ENCODE results near the gene RNF26. TPM values are rescaled to one million over a fixed set of nuclear protein-coding genes. Genes with fewer than 3 reads are reported as not detected.

RNF26 gene
- total RNA-seq, 1 donor from 2014 or later: 16.8 TPM

DNA sequence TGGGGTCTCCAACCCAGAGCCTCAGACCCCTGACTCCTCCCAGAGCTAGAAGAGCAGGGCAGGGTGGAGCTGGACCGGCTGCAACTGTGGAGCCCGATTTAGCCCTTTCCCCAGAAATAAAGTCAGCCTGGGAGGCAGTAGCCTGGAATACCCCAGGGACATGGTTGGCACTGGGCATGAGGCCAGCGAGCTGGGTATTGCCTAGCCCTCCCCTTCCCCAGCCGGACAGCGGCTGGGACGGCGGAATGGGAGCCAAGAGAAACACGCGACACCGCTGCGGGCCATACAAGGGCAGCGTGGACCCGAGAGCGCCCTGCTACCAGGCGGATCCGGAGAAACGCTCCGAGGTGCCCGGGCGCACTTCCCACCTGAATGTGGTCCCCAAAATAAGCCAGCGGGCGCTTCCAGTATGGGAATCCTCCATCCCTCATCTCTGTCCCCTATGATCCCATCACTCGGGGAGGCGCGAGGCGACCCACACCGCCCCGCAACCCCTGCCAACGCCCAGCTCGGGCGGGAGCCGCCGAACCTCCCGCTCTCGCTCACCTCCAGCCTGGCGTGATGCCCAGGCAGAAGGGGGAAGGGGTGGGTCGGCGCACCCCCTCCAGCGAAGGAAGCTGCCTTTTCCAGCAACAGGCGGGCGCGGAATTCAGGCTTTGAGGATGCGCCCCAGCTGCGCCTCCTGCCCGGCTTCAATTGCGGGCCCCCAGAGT, 18.2 kb upstream of the RNF26 start:
- H3K4me3 ChIP-seq: peak overlapping the region; percentile 80 to 92
- H3K9me3 ChIP-seq: no peaks in the 10 kb centered on the region
- intact Hi-C loops (cut with DNase I): loop anchor here (1.0 to 5.0 kb wide), 4 partner anchors 10 to 694 kb away; partner anchors contain the start of genes BCL9L and DPAGT1
- DNase-seq (ENCODE audit: low spot score in 2 of 2): peak; percentile 74 to 95
- peaks cover 20 to 64% of the 10 kb centered on the region in 2 donors for H3K4me1 ChIP-seq
- H3K27ac ChIP-seq: peak overlapping the region; percentile 98 to 99
- peaks cover 37 to 41% of the 10 kb centered on the region in 2 donors for H3K36me3 ChIP-seq
- TF ChIP-seq, protein P1, sequence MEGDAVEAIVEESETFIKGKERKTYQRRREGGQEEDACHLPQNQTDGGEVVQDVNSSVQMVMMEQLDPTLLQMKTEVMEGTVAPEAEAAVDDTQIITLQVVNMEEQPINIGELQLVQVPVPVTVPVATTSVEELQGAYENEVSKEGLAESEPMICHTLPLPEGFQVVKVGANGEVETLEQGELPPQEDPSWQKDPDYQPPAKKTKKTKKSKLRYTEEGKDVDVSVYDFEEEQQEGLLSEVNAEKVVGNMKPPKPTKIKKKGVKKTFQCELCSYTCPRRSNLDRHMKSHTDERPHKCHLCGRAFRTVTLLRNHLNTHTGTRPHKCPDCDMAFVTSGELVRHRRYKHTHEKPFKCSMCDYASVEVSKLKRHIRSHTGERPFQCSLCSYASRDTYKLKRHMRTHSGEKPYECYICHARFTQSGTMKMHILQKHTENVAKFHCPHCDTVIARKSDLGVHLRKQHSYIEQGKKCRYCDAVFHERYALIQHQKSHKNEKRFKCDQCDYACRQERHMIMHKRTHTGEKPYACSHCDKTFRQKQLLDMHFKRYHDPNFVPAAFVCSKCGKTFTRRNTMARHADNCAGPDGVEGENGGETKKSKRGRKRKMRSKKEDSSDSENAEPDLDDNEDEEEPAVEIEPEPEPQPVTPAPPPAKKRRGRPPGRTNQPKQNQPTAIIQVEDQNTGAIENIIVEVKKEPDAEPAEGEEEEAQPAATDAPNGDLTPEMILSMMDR (IDR thresholded peaks at IDR 0.05): no peak
- no peaks in the 10 kb centered on the region for H3K27me3 ChIP-seq

DNA sequence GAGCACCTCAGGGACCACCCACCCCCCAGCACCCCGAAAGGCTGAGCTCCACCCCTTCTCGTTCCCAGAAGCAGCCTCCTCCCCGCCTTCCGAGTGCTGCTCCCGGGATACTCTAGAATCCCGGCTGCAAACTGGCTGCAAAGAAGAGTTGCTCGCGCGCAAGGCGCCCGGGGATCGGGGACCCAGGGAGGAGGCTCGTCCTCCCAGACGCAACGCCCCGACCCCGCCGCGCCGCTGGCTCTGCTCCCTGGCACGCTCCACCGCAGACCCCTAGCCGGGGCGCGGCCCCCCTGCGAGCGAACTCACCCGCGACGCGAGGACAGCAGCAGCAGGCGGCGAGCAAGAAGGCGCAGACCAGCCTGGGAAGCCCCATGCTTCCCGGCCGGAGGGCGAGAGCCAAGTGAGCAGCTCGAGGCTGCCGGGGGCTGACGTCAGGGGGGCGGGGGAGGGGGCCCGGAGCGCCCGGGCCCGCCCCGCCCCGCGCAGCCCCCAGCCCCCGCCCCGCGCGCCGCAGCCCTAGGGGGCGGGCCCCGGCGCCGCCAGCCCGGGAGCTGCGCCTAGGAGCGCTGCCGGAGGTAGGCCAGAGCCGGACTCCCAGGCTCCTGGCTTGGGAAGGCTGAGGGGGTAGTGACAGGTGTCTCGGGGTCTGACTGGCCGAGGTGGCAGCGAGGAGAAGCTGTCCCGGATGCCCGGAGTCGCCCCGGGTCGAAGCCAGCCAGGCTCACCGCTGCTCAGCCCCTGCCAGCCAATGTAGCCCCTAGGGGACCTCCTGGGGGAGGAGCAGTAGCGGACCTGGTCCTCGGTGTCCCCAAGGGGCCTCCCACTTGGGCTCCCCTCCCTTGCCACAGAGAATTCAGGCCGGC, 17.4 kb upstream of the RNF26 start, which contains the start of gene MCAM:
MCAM (minus strand) TSS at position 402 of the 863 bp plus-strand sequence; CDS start at position 373, 29 bp downstream.
- peaks cover 20 to 69% of the 10 kb centered on the region in 2 donors for H3K4me1 ChIP-seq
- peak within 1 kb of the TSS; percentile 98 to 99 for H3K27ac ChIP-seq
- intact Hi-C loops (cut with DNase I): loop anchor here (1.0 to 5.0 kb wide), 4 partner anchors 11 to 695 kb away; partner anchors contain the start of genes BCL9L and DPAGT1

DNA sequence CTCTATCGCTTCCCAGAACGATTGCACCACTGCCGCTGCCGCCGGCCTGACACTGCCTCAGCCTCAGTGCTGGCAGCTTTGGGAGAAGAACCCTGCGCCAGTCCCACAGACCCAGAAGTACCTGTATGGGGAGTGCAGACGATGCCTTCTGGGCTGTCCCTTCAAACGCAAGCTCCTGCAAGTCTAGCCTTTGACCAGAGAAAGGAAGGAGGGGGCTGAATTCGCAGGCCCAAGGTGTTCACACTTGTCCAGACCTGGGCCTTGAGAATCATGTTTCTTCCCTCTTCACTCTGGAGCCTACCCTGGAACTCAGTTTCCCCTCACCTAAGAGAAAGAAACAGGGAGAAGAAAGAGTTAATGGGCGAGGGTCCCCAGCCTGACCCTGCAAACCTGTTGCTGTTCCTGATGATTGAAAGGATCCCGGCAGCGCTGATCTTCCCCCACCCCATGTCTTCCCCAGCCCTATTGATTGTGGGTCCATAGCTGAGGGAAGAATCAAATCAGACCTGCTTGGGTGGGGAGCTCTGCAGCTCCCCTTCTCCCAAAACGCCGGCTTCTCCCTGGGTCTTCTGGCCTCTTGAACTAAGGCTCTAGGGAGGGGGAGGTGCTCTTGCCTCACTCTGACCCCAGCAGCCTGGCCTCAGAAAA, 16.6 kb upstream of the RNF26 start:
- Histone ChIP-seq H3K36me3 (peaks cover 22 to 26% of the 10 kb centered on the region in 2 donors), H3K9me3 (no peaks in the 10 kb centered on the region), H3K4me3 (peak overlapping the region; percentile 80 to 92), H3K27ac (peak overlapping the region; percentile 98 to 99), H3K27me3 (no peaks in the 10 kb centered on the region), H3K4me1 (peaks cover 20 to 66% of the 10 kb centered on the region in 2 donors)
- intact Hi-C loops (cut with DNase I): loop anchor here (5.0 kb wide), 3 partner anchors 215 to 695 kb away; partner anchors contain the start of genes BCL9L and DPAGT1
- DNase-seq (ENCODE audit: low spot score in 2 of 2): no peak
- TF ChIP-seq, protein P1 (IDR thresholded peaks at IDR 0.05): no peak

More for the DNA sequence above, 17.4 kb upstream of the RNF26 start, which contains the start of gene MCAM:
- TF ChIP-seq, protein P1 (IDR thresholded peaks at IDR 0.05): no peak
- Histone ChIP-seq H3K27me3 (no peaks in the 10 kb centered on the region), H3K4me3 (peak within 1 kb of the TSS; percentile 80 to 92), H3K36me3 (peaks cover 29 to 33% of the 10 kb centered on the region in 2 donors), H3K9me3 (no peaks in the 10 kb centered on the region)
- peak; percentile 60 to 91 for DNase-seq (ENCODE audit: low spot score in 2 of 2)

DNA sequence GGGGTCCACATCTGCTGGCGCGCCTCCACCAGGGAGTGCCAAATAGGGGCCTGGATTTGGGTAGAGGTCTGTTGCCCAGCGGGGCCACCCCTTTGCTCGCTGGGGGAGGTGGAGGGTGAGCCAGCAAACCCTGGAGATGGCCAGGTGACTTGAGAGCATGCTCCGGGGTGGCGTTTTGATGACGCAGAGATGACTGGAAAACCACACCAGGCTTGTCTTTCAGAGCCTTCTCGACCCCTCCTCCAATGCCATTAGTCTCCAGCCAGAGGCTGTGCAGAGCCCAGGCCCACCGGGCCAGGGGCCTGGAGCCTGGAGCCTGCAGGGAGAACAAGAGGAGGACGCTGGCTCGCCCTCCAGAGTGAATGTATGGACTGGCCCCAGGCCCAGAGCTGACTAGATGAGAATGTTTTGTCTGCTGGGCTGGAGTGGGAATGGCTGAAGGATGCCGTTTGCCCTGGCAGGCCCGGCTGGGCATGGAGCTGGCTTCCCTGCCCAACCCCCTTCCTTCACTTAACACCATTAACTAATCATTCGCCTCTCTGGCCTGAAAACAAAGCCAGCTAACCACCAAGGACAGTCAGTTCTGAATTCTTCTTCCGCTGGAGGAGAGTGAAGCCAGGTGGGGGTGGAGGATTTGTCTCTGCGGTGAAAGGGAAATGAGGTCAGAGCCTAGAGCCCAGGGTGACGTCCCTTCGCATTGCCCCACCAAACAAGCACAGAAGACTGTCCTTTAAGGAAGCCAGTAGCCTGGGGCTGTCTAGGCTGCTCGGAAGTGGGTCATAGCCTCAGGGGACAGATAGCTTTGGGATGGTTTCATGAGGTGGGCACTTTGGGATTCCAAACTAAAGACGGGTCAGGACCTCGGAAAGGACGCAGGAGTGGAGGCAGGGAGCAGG, 15.8 kb upstream of the RNF26 start:
- peak overlapping the region in 1 of 2 donors; percentile 92 for H3K4me3 ChIP-seq

More for the DNA sequence above, 15.8 kb upstream of the RNF26 start:
- H3K36me3 ChIP-seq: peaks cover 14 to 18% of the 10 kb centered on the region in 2 donors
- H3K4me1 ChIP-seq: peaks cover 20 to 59% of the 10 kb centered on the region in 2 donors
- no peaks in the 10 kb centered on the region for H3K27me3 ChIP-seq
- H3K9me3 ChIP-seq: no peaks in the 10 kb centered on the region
- TF ChIP-seq, protein P1 (IDR thresholded peaks at IDR 0.05): no peak
- intact Hi-C loops (cut with DNase I): loop anchor here (5.0 kb wide), 3 partner anchors 216 to 696 kb away; partner anchors contain the start of genes BCL9L and DPAGT1
- peak overlapping the region; percentile 98 to 99 for H3K27ac ChIP-seq
- peak in 1 of 2 donors; percentile 87 for DNase-seq (ENCODE audit: low spot score in 2 of 2)

All from ascending aorta (tissue), 2 donors.